Lung (tissue), 12 donors: ENCODE results near the gene ANKS1A. TPM values are rescaled to one million over a fixed set of nuclear protein-coding genes. Genes with fewer than 3 reads are reported as not detected.

Experiments used
- ATAC-seq: fragments of 200-7000 bp; cut with Tn5 transposase; one replicate; pipeline ENCODE4 v1.9.1; 2020; ENCODE audit warnings: moderate number of reproducible peaks; ENCODE audit not compliant: insufficient read depth, low FRiP score
- DNase-seq, 3 donors: peaks; one replicate each; pipeline ENCODE4 v3.0.0-alpha.2; 2013 to 2017
- H3K27ac ChIP-seq, 2 donors: one replicate each; pipeline ENCODE4 v1.5.1; 2013; ENCODE audit warnings: mild to moderate bottlenecking in 2 of 2, moderate library complexity in 2 of 2, control low read depth in 1 of 2, inconsistent platforms in 1 of 2, low read depth in 1 of 2, low read length in 1 of 2
- H3K27me3 ChIP-seq, 3 donors: one replicate each; pipeline ENCODE4 v1.5.1; 2013; ENCODE audit warnings: low read length in 2 of 3; ENCODE audit not compliant: control insufficient read depth in 3 of 3, insufficient read depth in 3 of 3
- H3K36me3 ChIP-seq, 4 donors: one replicate each; pipeline ENCODE4 v1.5.1; 2013; ENCODE audit warnings: low read length in 4 of 4, mild to moderate bottlenecking in 1 of 4, moderate library complexity in 1 of 4; ENCODE audit not compliant: control insufficient read depth in 4 of 4, insufficient read depth in 4 of 4
- H3K4me1 ChIP-seq, 5 donors: one replicate each; pipeline ENCODE4 v1.5.1; 2013; ENCODE audit warnings: low read length in 5 of 5, mild to moderate bottlenecking in 2 of 5, moderate library complexity in 1 of 5; ENCODE audit not compliant: control insufficient read depth in 5 of 5, insufficient read depth in 5 of 5
- H3K4me3 ChIP-seq: one replicate; pipeline ENCODE4 v1.5.1; 2013; ENCODE audit warnings: mild to moderate bottlenecking, control low read depth, moderate library complexity
- H3K9ac ChIP-seq, 2 donors: one replicate each; pipeline ENCODE4 v1.5.1; 2013; ENCODE audit warnings: low read length in 2 of 2, control low read depth in 1 of 2; ENCODE audit not compliant: insufficient read depth in 1 of 2
- H3K9me3 ChIP-seq, 4 donors: one replicate each; pipeline ENCODE4 v1.5.1; 2013; ENCODE audit warnings: low read length in 3 of 4, mild to moderate bottlenecking in 1 of 4, moderate library complexity in 1 of 4; ENCODE audit not compliant: control insufficient read depth in 4 of 4, insufficient read depth in 3 of 4
- CTCF ChIP-seq: IDR thresholded peaks from 2 replicates; pipeline ENCODE4 v1.5.1; 2012; ENCODE audit warnings: mild to moderate bottlenecking; ENCODE audit errors: control extremely low read depth, extremely low read depth
- WGBS, 2 donors: extraction: QIAGEN DNeasy Blood & Tissue Kit; methylation state at CpG; one replicate each; pipeline ENCODE4 v1.1.7; 2013; 5-methylcytosine and 5-hydroxymethylcytosine counted together
- polyA plus RNA-seq, 2 donors: library from polyadenylated mRNA; stranded (reverse); fragments of 200-250 nt; gene quantifications; one replicate each; pipeline ENCODE4 v1.2.1, GENCODE V29; 2013
- total RNA-seq, 2 donors: library from RNA; depleted of rRNA in 1 of 2; stranded (reverse); fragments of >200 nt in 1 of 2; gene quantifications; one replicate each; pipeline ENCODE4 v1.2.1, GENCODE V29; 2014 to 2021
- donor health status: control.
- donor health status: control.
- donor health status: Bipolar disorder and iron deficiency.
- donor health status: healthy.
- donor health status: DM: yes; HTN: yes; CAD: no.

Gene ANKS1A
- total and polyA plus RNA-seq, 4 donors = 10.4 to 40.6 (median 24.3) TPM

GRCh38 chr6:35051396-35051795 is 162.3 kb downstream of the ANKS1A start:
- DNase-seq = no peak
- H3K27ac ChIP-seq = no peak overlapping the region
- H3K4me3 ChIP-seq = no peak overlapping the region
- TF ChIP-seq CTCF = no peak
- ATAC-seq = no peak
- no peaks in the 10 kb centered on the region for H3K9me3 ChIP-seq
- 97 to 98% methylated on average over 7 of the region's 7 CpGs for WGBS, 2 donors
- H3K9ac ChIP-seq = no peak overlapping the region
- H3K36me3 ChIP-seq = peaks cover 0 to 15% (median 8%) of the 10 kb centered on the region in 4 donors
- no peaks in the 10 kb centered on the region for H3K27me3 ChIP-seq
- peaks cover 16 to 58% (median 35%) of the 10 kb centered on the region in 5 donors for H3K4me1 ChIP-seq

GRCh38 chr6:35051997-35052583 is 163.0 kb downstream of the ANKS1A start:
- Histone ChIP-seq H3K9me3 (no peaks in the 10 kb centered on the region), H3K4me3 (no peak overlapping the region), H3K9ac (no peak overlapping the region), H3K27ac (no peak overlapping the region), H3K4me1 (peaks cover 14 to 51% (median 28%) of the 10 kb centered on the region in 5 donors), H3K27me3 (no peaks in the 10 kb centered on the region), H3K36me3 (peaks cover 0 to 19% (median 8%) of the 10 kb centered on the region in 4 donors)
- no peak for TF ChIP-seq CTCF
- 86 to 93% methylated on average over 7 of the region's 7 CpGs for WGBS, 2 donors
- ATAC-seq (no peak), DNase-seq (no peak)

GRCh38 chr6:35052694-35053565 is 163.9 kb downstream of the ANKS1A start:
- no peak for TF ChIP-seq CTCF
- ATAC-seq (peak; percentile 19), DNase-seq (peak in 2 of 3 donors; percentile 21 to 54)
- Histone ChIP-seq H3K27ac (peak overlapping the region in 1 of 2 donors; percentile 21), H3K4me1 (peaks cover 9 to 43% (median 21%) of the 10 kb centered on the region in 5 donors), H3K4me3 (no peak overlapping the region), H3K27me3 (no peaks in the 10 kb centered on the region), H3K36me3 (peaks cover 0 to 21% (median 8%) of the 10 kb centered on the region in 4 donors), H3K9me3 (no peaks in the 10 kb centered on the region), H3K9ac (peak overlapping the region in 1 of 2 donors; percentile 8)
- 48 to 57% methylated on average over 9 of the region's 9 CpGs for WGBS, 2 donors
